ENCODE results near the gene ABCB1.

The ABCB1 gene

GRCh38 chr7:87506246-87507180 is 94.2 kb downstream of the ABCB1 start:
- no peak overlapping the region for H3K27ac ChIP-seq (ENCODE audit: low read length)
- no peaks in the 10 kb centered on the region for H3K79me2 ChIP-seq (ENCODE audit: insufficient read depth, low read length)
- H2AFZ ChIP-seq (ENCODE audit: low read depth, low read length), result no peak overlapping the region
- H3K4me3 ChIP-seq (ENCODE audit: low read depth in 1 of 2, low read length in 2 of 2), result no peak overlapping the region
- TF ChIP-seq EZH2 (IDR thresholded peaks at IDR 0.05; ENCODE audit: borderline replicate concordance, low read depth, low read length, severe bottlenecking), result no peak
- TF ChIP-seq CTCF (IDR thresholded peaks at IDR 0.05; ENCODE audit: borderline replicate concordance, extremely low read depth, low read length, poor library complexity, severe bottlenecking), result peak; percentile 32
- ATAC-seq (ENCODE audit: insufficient read depth, low read depth) (no peak), DNase-seq (no peak)
- no peak overlapping the region for H3K9ac ChIP-seq (ENCODE audit: low read depth, low read length)
- no peak overlapping the region for H3K4me2 ChIP-seq (ENCODE audit: insufficient read depth, low read length)
- no peaks in the 10 kb centered on the region for H3K4me1 ChIP-seq (ENCODE audit: insufficient read depth, low read length)
- no peaks in the 10 kb centered on the region for H3K9me3 ChIP-seq (ENCODE audit: insufficient read depth, low read length, severe bottlenecking)
- no peaks in the 10 kb centered on the region for H3K36me3 ChIP-seq (ENCODE audit: insufficient read depth, low read length)
- H4K20me1 ChIP-seq (ENCODE audit: insufficient read depth, low read length), result no peaks in the 10 kb centered on the region
- no peaks in the 10 kb centered on the region for H3K27me3 ChIP-seq (ENCODE audit: insufficient read depth, low read length, poor library complexity)

- Histone ChIP-seq H3K27me3 (ENCODE audit: insufficient read depth, low read length, poor library complexity) (no peaks in the 10 kb centered on the region), H3K4me1 (ENCODE audit: insufficient read depth, low read length) (no peaks in the 10 kb centered on the region), H3K79me2 (ENCODE audit: insufficient read depth, low read length) (no peaks in the 10 kb centered on the region), H3K4me2 (ENCODE audit: insufficient read depth, low read length) (no peak overlapping the region), H4K20me1 (ENCODE audit: insufficient read depth, low read length) (no peaks in the 10 kb centered on the region), H3K9ac (ENCODE audit: low read depth, low read length) (no peak overlapping the region), H3K27ac (ENCODE audit: low read length) (no peak overlapping the region), H3K4me3 (ENCODE audit: low read depth in 1 of 2, low read length in 2 of 2) (no peak overlapping the region), H3K36me3 (ENCODE audit: insufficient read depth, low read length) (no peaks in the 10 kb centered on the region), H2AFZ (ENCODE audit: low read depth, low read length) (no peak overlapping the region), H3K9me3 (ENCODE audit: insufficient read depth, low read length, severe bottlenecking) (no peaks in the 10 kb centered on the region)
- ATAC-seq (ENCODE audit: insufficient read depth, low read depth) (no peak), DNase-seq (no peak)
- no peak for TF ChIP-seq EZH2 (IDR thresholded peaks at IDR 0.05; ENCODE audit: borderline replicate concordance, low read depth, low read length, severe bottlenecking)
- no peak for TF ChIP-seq CTCF (IDR thresholded peaks at IDR 0.05; ENCODE audit: borderline replicate concordance, extremely low read depth, low read length, poor library complexity, severe bottlenecking)
Observed at GRCh38 chr7:87505557-87506245, 95.0 kb downstream of the ABCB1 start.

GRCh38 chr7:87505122-87505521 is 95.6 kb downstream of the ABCB1 start:
- H2AFZ ChIP-seq (ENCODE audit: low read depth, low read length), result no peak overlapping the region
- DNase-seq, result no peak
- TF ChIP-seq CTCF (IDR thresholded peaks at IDR 0.05; ENCODE audit: borderline replicate concordance, extremely low read depth, low read length, poor library complexity, severe bottlenecking), result no peak
- TF ChIP-seq EZH2 (IDR thresholded peaks at IDR 0.05; ENCODE audit: borderline replicate concordance, low read depth, low read length, severe bottlenecking), result no peak

More at GRCh38 chr7:87505122-87505521, 95.6 kb downstream of the ABCB1 start:
- no peaks in the 10 kb centered on the region for H3K27me3 ChIP-seq (ENCODE audit: insufficient read depth, low read length, poor library complexity)
- no peak overlapping the region for H3K4me3 ChIP-seq (ENCODE audit: low read depth in 1 of 2, low read length in 2 of 2)
- H3K27ac ChIP-seq (ENCODE audit: low read length), result no peak overlapping the region
- no peaks in the 10 kb centered on the region for H4K20me1 ChIP-seq (ENCODE audit: insufficient read depth, low read length)
- no peaks in the 10 kb centered on the region for H3K79me2 ChIP-seq (ENCODE audit: insufficient read depth, low read length)
- H3K4me1 ChIP-seq (ENCODE audit: insufficient read depth, low read length), result no peaks in the 10 kb centered on the region
- no peak overlapping the region for H3K9ac ChIP-seq (ENCODE audit: low read depth, low read length)
- no peaks in the 10 kb centered on the region for H3K36me3 ChIP-seq (ENCODE audit: insufficient read depth, low read length)
- H3K9me3 ChIP-seq (ENCODE audit: insufficient read depth, low read length, severe bottlenecking), result no peaks in the 10 kb centered on the region
- no peak for ATAC-seq (ENCODE audit: insufficient read depth, low read depth)
- no peak overlapping the region for H3K4me2 ChIP-seq (ENCODE audit: insufficient read depth, low read length)

All from DND-41 (cell line).